ENCODE data around the gene SCGB3A2. TPM values are rescaled to one million over a fixed set of nuclear protein-coding genes. Genes with fewer than 3 reads are reported as not detected.

SCGB3A2 gene
- total RNA-seq, 1 experiment from 2014 or later: not detected

- no peak for TF ChIP-seq CTCF (IDR thresholded peaks at IDR 0.05; ENCODE audit: unreplicated experiment)
- no peaks in the 10 kb centered on the region for H3K27me3 Mint-ChIP-seq (ENCODE audit: unreplicated experiment)
- intact Hi-C loops (cut with micrococcal nuclease; ENCODE audit: unreplicated experiment): no loop called here
- no peaks in the 10 kb centered on the region for H3K9me3 Mint-ChIP-seq (ENCODE audit: low read depth, unreplicated experiment)
- no peaks in the 10 kb centered on the region for H3K36me3 Mint-ChIP-seq (ENCODE audit: insufficient read depth, unreplicated experiment)
- CTCF ChIA-PET: no interaction called here
- no peaks in the 10 kb centered on the region for H3K4me1 Mint-ChIP-seq (ENCODE audit: low read depth, unreplicated experiment)
- no peak overlapping the region for H3K4me3 Mint-ChIP-seq (ENCODE audit: low read depth, unreplicated experiment)
- no peak for DNase-seq
- no TSS peak for BruUV-seq (replicated peaks)
- H3K27ac Mint-ChIP-seq (ENCODE audit: unreplicated experiment): no peak overlapping the region
These were observed 49.4 kb downstream of the SCGB3A2 start for GRCh38 chr5:147927901-147928300.

GRCh38 chr5:147930769-147931168 is 52.3 kb downstream of the SCGB3A2 start:
- CTCF ChIA-PET: no interaction called here
- Mint-ChIP-seq H3K27ac (ENCODE audit: unreplicated experiment) (no peak overlapping the region), H3K9me3 (ENCODE audit: low read depth, unreplicated experiment) (no peaks in the 10 kb centered on the region), H3K27me3 (ENCODE audit: unreplicated experiment) (no peaks in the 10 kb centered on the region), H3K4me3 (ENCODE audit: low read depth, unreplicated experiment) (no peak overlapping the region), H3K4me1 (ENCODE audit: low read depth, unreplicated experiment) (no peaks in the 10 kb centered on the region), H3K36me3 (ENCODE audit: insufficient read depth, unreplicated experiment) (no peaks in the 10 kb centered on the region)
- DNase-seq: no peak
- BruUV-seq (replicated peaks): no TSS peak
- TF ChIP-seq CTCF (IDR thresholded peaks at IDR 0.05; ENCODE audit: unreplicated experiment): no peak
- intact Hi-C loops (cut with micrococcal nuclease; ENCODE audit: unreplicated experiment): no loop called here

Other genes with a start within 250 kb of the SCGB3A2 start
- not detected in 2 replicates for gene JAKMIP2, start 96.0 kb upstream of the SCGB3A2 start, total RNA-seq (2022)
- gene SPINK1, start 47.0 kb upstream of the SCGB3A2 start, total RNA-seq (2022): 307 and 444 TPM in 2 replicates
- 0.97 TPM in 1 of 2 replicates, not detected in the other for gene C5orf46, start 27.8 kb downstream of the SCGB3A2 start, total RNA-seq (2022)
- 2.5 and 3.1 TPM in 2 replicates for gene SPINK5, start 185.3 kb downstream of the SCGB3A2 start, total RNA-seq (2022)

Measured in Calu3 (cell line).